RWPE2 (cell line): Measurements from ENCODE around the gene OASL.

Experiments
- ATAC-seq: fragments of 200-7000 bp; cut with Tn5 transposase; 3 replicates; pipeline ENCODE4 v1.9.1; 2021; ENCODE audit warnings: low read depth
- DNase-seq: peaks from one replicate; pipeline ENCODE4 v3.0.0-alpha.2; 2020; ENCODE audit warnings: low spot score
- H3K27ac ChIP-seq: fragments of 450-650 bp; 2 replicates; pipeline ENCODE4 v1.5.1; 2017; ENCODE audit warnings: mild to moderate bottlenecking; ENCODE audit not compliant: poor library complexity, severe bottlenecking
- H3K27me3 ChIP-seq: fragments of 250-450 bp; sonication (Bioruptor Pico); 2 replicates; pipeline ENCODE4 v1.5.1; 2021; ENCODE audit warnings: mild to moderate bottlenecking, moderate library complexity; ENCODE audit not compliant: insufficient read depth, poor library complexity, severe bottlenecking
- H3K36me3 ChIP-seq: fragments of 250-450 bp; sonication (Bioruptor Pico); 2 replicates; pipeline ENCODE4 v1.5.1; 2020; ENCODE audit warnings: low read depth, mild to moderate bottlenecking, moderate library complexity
- H3K4me1 ChIP-seq: fragments of 250-450 bp; sonication (Bioruptor Pico); 2 replicates; pipeline ENCODE4 v1.5.1; 2021; ENCODE audit warnings: mild to moderate bottlenecking, moderate library complexity; ENCODE audit not compliant: insufficient read depth, poor library complexity, severe bottlenecking
- H3K4me3 ChIP-seq: fragments of 250-450 bp; sonication (Bioruptor Pico); 2 replicates; pipeline ENCODE4 v1.5.1; 2021; ENCODE audit warnings: mild to moderate bottlenecking, moderate library complexity; ENCODE audit not compliant: severe bottlenecking
- H3K9me3 ChIP-seq: fragments of 250-450 bp; sonication (Bioruptor Pico); 2 replicates; pipeline ENCODE4 v1.5.1; 2021; ENCODE audit warnings: mild to moderate bottlenecking, moderate library complexity; ENCODE audit not compliant: severe bottlenecking
- TF ChIP-seq, protein P1 (sequence below): fragments of 450-650 bp; IDR thresholded peaks from one replicate; pipeline ENCODE4 v1.5.1; 2017; ENCODE audit warnings: mild to moderate bottlenecking, moderate library complexity; ENCODE audit not compliant: poor library complexity, severe bottlenecking

OASL gene

DNA sequence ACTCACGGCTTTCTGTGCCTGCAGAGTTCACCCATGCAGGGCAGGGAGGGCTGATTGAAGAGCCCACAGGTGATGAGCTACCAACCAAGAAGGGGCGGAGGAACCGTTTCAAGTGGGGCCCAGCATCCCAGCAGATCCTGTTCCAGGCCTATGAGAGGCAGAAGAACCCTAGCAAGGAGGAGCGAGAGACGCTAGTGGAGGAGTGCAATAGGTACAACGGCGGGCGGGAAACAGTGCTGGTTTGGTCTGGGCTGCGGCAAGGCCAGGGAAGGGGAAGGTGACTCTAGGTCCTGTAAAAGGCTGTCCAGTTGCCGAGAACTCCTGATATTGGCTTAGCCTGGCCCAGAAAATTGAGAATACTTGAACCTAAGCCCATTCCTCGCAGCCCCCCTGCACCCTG, 45.5 kb downstream of the OASL start:
- H3K4me1 ChIP-seq: no peaks in the 10 kb centered on the region
- TF ChIP-seq, protein P1, sequence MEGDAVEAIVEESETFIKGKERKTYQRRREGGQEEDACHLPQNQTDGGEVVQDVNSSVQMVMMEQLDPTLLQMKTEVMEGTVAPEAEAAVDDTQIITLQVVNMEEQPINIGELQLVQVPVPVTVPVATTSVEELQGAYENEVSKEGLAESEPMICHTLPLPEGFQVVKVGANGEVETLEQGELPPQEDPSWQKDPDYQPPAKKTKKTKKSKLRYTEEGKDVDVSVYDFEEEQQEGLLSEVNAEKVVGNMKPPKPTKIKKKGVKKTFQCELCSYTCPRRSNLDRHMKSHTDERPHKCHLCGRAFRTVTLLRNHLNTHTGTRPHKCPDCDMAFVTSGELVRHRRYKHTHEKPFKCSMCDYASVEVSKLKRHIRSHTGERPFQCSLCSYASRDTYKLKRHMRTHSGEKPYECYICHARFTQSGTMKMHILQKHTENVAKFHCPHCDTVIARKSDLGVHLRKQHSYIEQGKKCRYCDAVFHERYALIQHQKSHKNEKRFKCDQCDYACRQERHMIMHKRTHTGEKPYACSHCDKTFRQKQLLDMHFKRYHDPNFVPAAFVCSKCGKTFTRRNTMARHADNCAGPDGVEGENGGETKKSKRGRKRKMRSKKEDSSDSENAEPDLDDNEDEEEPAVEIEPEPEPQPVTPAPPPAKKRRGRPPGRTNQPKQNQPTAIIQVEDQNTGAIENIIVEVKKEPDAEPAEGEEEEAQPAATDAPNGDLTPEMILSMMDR: no peak
- no peak for DNase-seq

GRCh38 chr12:120992989-120993388, 46.1 kb downstream of the OASL start:
- ATAC-seq (no peak), DNase-seq (no peak)
- Histone ChIP-seq H3K27ac (no peak overlapping the region), H3K9me3 (no peaks in the 10 kb centered on the region), H3K36me3 (no peaks in the 10 kb centered on the region), H3K4me3 (no peak overlapping the region), H3K27me3 (peaks cover 5% of the 10 kb centered on the region), H3K4me1 (no peaks in the 10 kb centered on the region)
- TF ChIP-seq, protein P1: no peak

More for the DNA sequence above, 45.5 kb downstream of the OASL start:
- Histone ChIP-seq H3K27me3 (peaks cover 5% of the 10 kb centered on the region), H3K9me3 (no peaks in the 10 kb centered on the region), H3K36me3 (no peaks in the 10 kb centered on the region), H3K4me3 (no peak overlapping the region), H3K27ac (no peak overlapping the region)
- no peak for ATAC-seq

GRCh38 chr12:120991965-120992364, 47.1 kb downstream of the OASL start:
- H3K4me1 ChIP-seq: no peaks in the 10 kb centered on the region
- no peak for DNase-seq
- H3K9me3 ChIP-seq: no peaks in the 10 kb centered on the region
- ATAC-seq: no peak
- H3K27me3 ChIP-seq: peaks cover 5% of the 10 kb centered on the region
- H3K27ac ChIP-seq: no peak overlapping the region
- TF ChIP-seq, protein P1: no peak
- no peaks in the 10 kb centered on the region for H3K36me3 ChIP-seq
- H3K4me3 ChIP-seq: no peak overlapping the region

GRCh38 chr12:120990487-120991055, 48.5 kb downstream of the OASL start:
- Histone ChIP-seq H3K9me3 (no peaks in the 10 kb centered on the region), H3K4me1 (no peaks in the 10 kb centered on the region), H3K27me3 (peaks cover 5% of the 10 kb centered on the region), H3K27ac (no peak overlapping the region), H3K4me3 (no peak overlapping the region), H3K36me3 (no peaks in the 10 kb centered on the region)
- ATAC-seq (no peak), DNase-seq (no peak)
- TF ChIP-seq, protein P1: no peak

- no peak for ATAC-seq
- DNase-seq: no peak
- Histone ChIP-seq H3K9me3 (no peaks in the 10 kb centered on the region), H3K27me3 (peaks cover 5% of the 10 kb centered on the region), H3K36me3 (no peaks in the 10 kb centered on the region), H3K4me3 (no peak overlapping the region), H3K4me1 (no peaks in the 10 kb centered on the region), H3K27ac (no peak overlapping the region)
- TF ChIP-seq, protein P1: no peak
These were observed 49.4 kb downstream of the OASL start for GRCh38 chr12:120989687-120990086.
